PC-3 (cell line): Measurements from ENCODE around the gene SAP30BP.

Experiments used
- EZH2 ChIP-seq: fragments of 300-600 bp; sonication (generic); IDR thresholded peaks from one replicate; pipeline ENCODE4 v1.6.1; 2017; ENCODE audit warnings: antibody characterized with exemption, mild to moderate bottlenecking, low read length; ENCODE audit not compliant: unreplicated experiment
- TF ChIP-seq, protein P1 (sequence below): fragments of 300-600 bp; sonication (generic); conservative IDR thresholded peaks from 2 replicates; pipeline ENCODE4 v1.5.1; 2017; ENCODE audit warnings: antibody characterized with exemption, low read depth, mild to moderate bottlenecking, low read length

GRCh38 chr17:75727391-75727790, 60.3 kb downstream of the SAP30BP start:
- TF ChIP-seq, protein P1, sequence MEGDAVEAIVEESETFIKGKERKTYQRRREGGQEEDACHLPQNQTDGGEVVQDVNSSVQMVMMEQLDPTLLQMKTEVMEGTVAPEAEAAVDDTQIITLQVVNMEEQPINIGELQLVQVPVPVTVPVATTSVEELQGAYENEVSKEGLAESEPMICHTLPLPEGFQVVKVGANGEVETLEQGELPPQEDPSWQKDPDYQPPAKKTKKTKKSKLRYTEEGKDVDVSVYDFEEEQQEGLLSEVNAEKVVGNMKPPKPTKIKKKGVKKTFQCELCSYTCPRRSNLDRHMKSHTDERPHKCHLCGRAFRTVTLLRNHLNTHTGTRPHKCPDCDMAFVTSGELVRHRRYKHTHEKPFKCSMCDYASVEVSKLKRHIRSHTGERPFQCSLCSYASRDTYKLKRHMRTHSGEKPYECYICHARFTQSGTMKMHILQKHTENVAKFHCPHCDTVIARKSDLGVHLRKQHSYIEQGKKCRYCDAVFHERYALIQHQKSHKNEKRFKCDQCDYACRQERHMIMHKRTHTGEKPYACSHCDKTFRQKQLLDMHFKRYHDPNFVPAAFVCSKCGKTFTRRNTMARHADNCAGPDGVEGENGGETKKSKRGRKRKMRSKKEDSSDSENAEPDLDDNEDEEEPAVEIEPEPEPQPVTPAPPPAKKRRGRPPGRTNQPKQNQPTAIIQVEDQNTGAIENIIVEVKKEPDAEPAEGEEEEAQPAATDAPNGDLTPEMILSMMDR: no peak
- no peak for TF ChIP-seq EZH2
